NB4 (cell line): Measurements from ENCODE around the gene DNAH11.
"Not testable (repeated sequence)": the region's sequence is repeated elsewhere in the genome, so short reads cannot be mapped to it uniquely, and the experiment has no call there.

Source experiments
- MYC ChIP-seq: IDR thresholded peaks from 2 replicates; pipeline ENCODE4 v1.6.1; 2011; ENCODE audit warnings: low read depth, low read length
- POLR2A ChIP-seq: IDR thresholded peaks from 2 replicates; pipeline ENCODE4 v1.6.1; 2011; ENCODE audit warnings: mild to moderate bottlenecking; ENCODE audit not compliant: insufficient read length; ENCODE audit errors: extremely low read depth
- TF ChIP-seq, protein P1 (sequence below): IDR thresholded peaks from one replicate; pipeline ENCODE4 v1.5.1; 2012; ENCODE audit warnings: low read depth, low read length

- TF ChIP-seq, protein P1, sequence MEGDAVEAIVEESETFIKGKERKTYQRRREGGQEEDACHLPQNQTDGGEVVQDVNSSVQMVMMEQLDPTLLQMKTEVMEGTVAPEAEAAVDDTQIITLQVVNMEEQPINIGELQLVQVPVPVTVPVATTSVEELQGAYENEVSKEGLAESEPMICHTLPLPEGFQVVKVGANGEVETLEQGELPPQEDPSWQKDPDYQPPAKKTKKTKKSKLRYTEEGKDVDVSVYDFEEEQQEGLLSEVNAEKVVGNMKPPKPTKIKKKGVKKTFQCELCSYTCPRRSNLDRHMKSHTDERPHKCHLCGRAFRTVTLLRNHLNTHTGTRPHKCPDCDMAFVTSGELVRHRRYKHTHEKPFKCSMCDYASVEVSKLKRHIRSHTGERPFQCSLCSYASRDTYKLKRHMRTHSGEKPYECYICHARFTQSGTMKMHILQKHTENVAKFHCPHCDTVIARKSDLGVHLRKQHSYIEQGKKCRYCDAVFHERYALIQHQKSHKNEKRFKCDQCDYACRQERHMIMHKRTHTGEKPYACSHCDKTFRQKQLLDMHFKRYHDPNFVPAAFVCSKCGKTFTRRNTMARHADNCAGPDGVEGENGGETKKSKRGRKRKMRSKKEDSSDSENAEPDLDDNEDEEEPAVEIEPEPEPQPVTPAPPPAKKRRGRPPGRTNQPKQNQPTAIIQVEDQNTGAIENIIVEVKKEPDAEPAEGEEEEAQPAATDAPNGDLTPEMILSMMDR, result not testable (repeated sequence)
- TF ChIP-seq POLR2A, MYC: not testable (repeated sequence)
Observed at GRCh38 chr7:21536445-21537118, 6.3 kb upstream of the DNAH11 start.
